Ovary (tissue), 3 donors: ENCODE measurements around the gene RNF11.

ENCODE experiments used
- POLR2A ChIP-seq: fragments of 450-650 bp; IDR thresholded peaks from one replicate; pipeline ENCODE4 v1.6.1; 2017; ENCODE audit warnings: antibody characterized with exemption, mild to moderate bottlenecking, moderate library complexity
- TF ChIP-seq, protein P1 (sequence below), 3 donors: fragments of 450-650 bp in 2 of 3; fragments of 200-600 bp in 1 of 3; IDR thresholded peaks; one replicate each; pipeline versions ENCODE4 v1.5.1 to v1.8.0; 2016 to 2022; ENCODE audit warnings: antibody characterized with exemption in 3 of 3, mild to moderate bottlenecking in 1 of 3
- donor health status: DM: no; HTN: no; CAD: no.

GRCh38 chr1:51231896-51232295 is 4.2 kb upstream of the RNF11 start:
- no peak for TF ChIP-seq POLR2A
- TF ChIP-seq, protein P1, sequence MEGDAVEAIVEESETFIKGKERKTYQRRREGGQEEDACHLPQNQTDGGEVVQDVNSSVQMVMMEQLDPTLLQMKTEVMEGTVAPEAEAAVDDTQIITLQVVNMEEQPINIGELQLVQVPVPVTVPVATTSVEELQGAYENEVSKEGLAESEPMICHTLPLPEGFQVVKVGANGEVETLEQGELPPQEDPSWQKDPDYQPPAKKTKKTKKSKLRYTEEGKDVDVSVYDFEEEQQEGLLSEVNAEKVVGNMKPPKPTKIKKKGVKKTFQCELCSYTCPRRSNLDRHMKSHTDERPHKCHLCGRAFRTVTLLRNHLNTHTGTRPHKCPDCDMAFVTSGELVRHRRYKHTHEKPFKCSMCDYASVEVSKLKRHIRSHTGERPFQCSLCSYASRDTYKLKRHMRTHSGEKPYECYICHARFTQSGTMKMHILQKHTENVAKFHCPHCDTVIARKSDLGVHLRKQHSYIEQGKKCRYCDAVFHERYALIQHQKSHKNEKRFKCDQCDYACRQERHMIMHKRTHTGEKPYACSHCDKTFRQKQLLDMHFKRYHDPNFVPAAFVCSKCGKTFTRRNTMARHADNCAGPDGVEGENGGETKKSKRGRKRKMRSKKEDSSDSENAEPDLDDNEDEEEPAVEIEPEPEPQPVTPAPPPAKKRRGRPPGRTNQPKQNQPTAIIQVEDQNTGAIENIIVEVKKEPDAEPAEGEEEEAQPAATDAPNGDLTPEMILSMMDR (IDR thresholded peaks at IDR 0.05) = no peak
